PC-3 (cell line): ENCODE data around the gene IPCEF1. TPM values are rescaled to one million over a fixed set of nuclear protein-coding genes. Genes with fewer than 3 reads are reported as not detected.
A peak's percentile ranks its signal among the peaks of the same experiment; 100 is the strongest.

Experiments used
- ATAC-seq: fragments of 200-7000 bp; cut with Tn5 transposase; 2 replicates; pipeline ENCODE4 v1.9.1; 2020; ENCODE audit warnings: mild to moderate bottlenecking, moderate library complexity
- BruUV-seq: library from RNA; stranded (reverse); fragments of 400-500 nt; replicated peaks from 2 replicates; lab custom pipeline; 2021; lab: Mats Ljungman, UMichigan
- CTCF ChIA-PET: fragments of 300-600 bp; sonication (Branson Sonifier 250); formaldehyde crosslinking; loops from one replicate; lab custom pipeline; 2022; ENCODE audit warnings: antibody characterized with exemption; lab: Charles Lee
- POLR2A ChIA-PET: fragments of 300-600 bp; sonication (Branson Sonifier 250); formaldehyde crosslinking; loops from one replicate; lab custom pipeline; 2022; ENCODE audit warnings: antibody characterized with exemption; ENCODE audit not compliant: unreplicated experiment; lab: Charles Lee
- DNase-seq: peaks from one replicate; pipeline ENCODE4 v3.0.0-alpha.2; 2015
- H2AFZ ChIP-seq: fragments of 300-600 bp; sonication (generic); 2 replicates; pipeline ENCODE4 v1.6.0; 2016; ENCODE audit warnings: antibody characterized with exemption, low read length
- H3F3A ChIP-seq: fragments of 300-600 bp; sonication (generic); one replicate; pipeline ENCODE4 v1.6.0; 2017; ENCODE audit warnings: antibody characterized with exemption, low read length, control low read depth, mild to moderate bottlenecking; ENCODE audit not compliant: unreplicated experiment
- H3K27ac ChIP-seq: fragments of 300-600 bp; sonication (generic); 2 replicates; pipeline ENCODE4 v1.5.1; 2016; ENCODE audit warnings: mild to moderate bottlenecking, low read length
- H3K27me3 ChIP-seq: fragments of 300-600 bp; sonication (generic); 2 replicates; pipeline ENCODE4 v1.6.1; 2016; ENCODE audit warnings: low read length, mixed read lengths
- H3K36me3 ChIP-seq: fragments of 300-600 bp; sonication (generic); 2 replicates; pipeline ENCODE4 v1.6.1; 2016; ENCODE audit warnings: low read depth, mixed run types, low read length, mixed read lengths
- H3K4me1 ChIP-seq: fragments of 300-600 bp; sonication (generic); 2 replicates; pipeline ENCODE4 v1.5.1; 2016; ENCODE audit warnings: low read length; ENCODE audit not compliant: insufficient read depth
- H3K4me2 ChIP-seq: fragments of 300-600 bp; sonication (generic); 2 replicates; pipeline ENCODE4 v1.6.0; 2016; ENCODE audit warnings: low read length
- H3K4me3 ChIP-seq: fragments of 300-600 bp; sonication (generic); 2 replicates; pipeline ENCODE4 v1.5.1; 2016; ENCODE audit warnings: mild to moderate bottlenecking, low read length, mixed read lengths
- H3K79me2 ChIP-seq: fragments of 300-600 bp; sonication (generic); 2 replicates; pipeline ENCODE4 v1.6.1; 2017; ENCODE audit warnings: low read length, mixed read lengths
- H3K9ac ChIP-seq: fragments of 300-600 bp; sonication (generic); 2 replicates; pipeline ENCODE4 v1.6.0; 2016; ENCODE audit warnings: mild to moderate bottlenecking, low read length
- H3K9me2 ChIP-seq: fragments of 300-600 bp; sonication (generic); replicated peaks from 2 replicates; pipeline ENCODE4 v1.6.1; 2016; ENCODE audit warnings: mixed run types, low read length, mixed read lengths
- H3K9me3 ChIP-seq: fragments of 300-600 bp; sonication (generic); 2 replicates; pipeline ENCODE4 v1.6.1; 2016; ENCODE audit warnings: low read length, mixed read lengths
- H4K20me1 ChIP-seq: fragments of 300-600 bp; sonication (generic); 2 replicates; pipeline ENCODE4 v1.6.1; 2016; ENCODE audit warnings: low read length, mixed read lengths
- EZH2 ChIP-seq: fragments of 300-600 bp; sonication (generic); IDR thresholded peaks from one replicate; pipeline ENCODE4 v1.6.1; 2017; ENCODE audit warnings: antibody characterized with exemption, mild to moderate bottlenecking, low read length; ENCODE audit not compliant: unreplicated experiment
- EZH2phosphoT487 ChIP-seq: fragments of 300-600 bp; sonication (generic); IDR thresholded peaks from 2 replicates; pipeline ENCODE4 v1.6.1; 2018; ENCODE audit warnings: mild to moderate bottlenecking, antibody characterized with exemption, low read length, borderline replicate concordance
- intact Hi-C: fragments of 100-400 bp; cut with micrococcal nuclease; formaldehyde crosslinking; loops from 2 replicates; pipeline ENCODE4 v1.9.0; 2023
- total RNA-seq: library from RNA; depleted of rRNA; stranded (reverse); fragments of >200 nt; gene quantifications from 2 replicates; pipeline ENCODE4 v1.2.3, GENCODE V29; 2014
- TF ChIP-seq, protein P1 (sequence below): fragments of 300-600 bp; sonication (generic); conservative IDR thresholded peaks from 2 replicates; pipeline ENCODE4 v1.5.1; 2017; ENCODE audit warnings: antibody characterized with exemption, low read depth, mild to moderate bottlenecking, low read length

Gene IPCEF1
- total RNA-seq, 1 experiment from 2014 or later, result 0.29 TPM

DNA sequence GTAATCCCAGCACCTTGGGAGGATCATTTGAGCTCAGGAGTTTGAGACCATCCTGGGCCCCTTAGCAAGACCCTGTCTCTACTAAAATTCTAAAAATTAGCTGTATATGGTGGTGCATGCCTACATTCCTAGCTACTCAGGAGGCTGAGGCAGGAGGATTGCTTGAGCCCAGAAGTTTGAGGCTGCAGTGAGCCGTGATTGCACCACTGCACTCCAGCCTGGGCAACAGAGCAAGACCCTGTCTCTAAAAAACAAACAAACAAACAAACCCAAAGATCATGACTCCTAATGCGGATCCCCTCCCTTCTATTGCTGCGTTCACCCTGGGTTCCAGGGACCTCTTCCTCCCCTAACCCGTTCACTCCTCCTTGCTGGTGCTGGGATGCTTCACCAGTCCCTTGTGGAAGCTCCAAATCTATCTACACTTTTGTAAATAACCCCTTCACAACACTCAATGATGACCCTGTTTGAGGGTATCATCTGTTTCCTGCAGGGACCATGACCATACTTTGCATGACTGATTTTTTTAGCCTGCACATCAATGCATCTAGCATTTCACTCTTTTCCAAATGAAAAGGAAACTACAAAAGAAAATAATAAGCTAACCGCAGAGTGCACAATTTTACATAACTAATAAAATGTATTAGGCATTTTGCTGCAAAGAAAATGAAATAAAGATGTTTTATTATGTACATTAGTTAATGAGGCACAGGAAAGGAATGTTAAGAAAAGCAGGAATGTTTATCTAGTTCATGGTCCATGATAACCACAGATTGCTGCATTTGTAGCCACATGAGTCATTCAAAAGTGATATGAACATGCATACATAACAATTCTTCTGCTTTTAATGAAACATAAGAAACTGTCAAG lies 30.5 kb upstream of the IPCEF1 start:
- intact Hi-C loops, result loop anchor here (1.0 kb wide), 2 partner anchors 99 to 190 kb away; no protein-coding TSS in a partner anchor
- no peak overlapping the region for H3K9ac ChIP-seq
- H3K27me3 ChIP-seq, result no peaks in the 10 kb centered on the region
- BruUV-seq, result no TSS peak
- TF ChIP-seq EZH2phosphoT487 (no peak), EZH2 (no peak)
- TF ChIP-seq, protein P1, sequence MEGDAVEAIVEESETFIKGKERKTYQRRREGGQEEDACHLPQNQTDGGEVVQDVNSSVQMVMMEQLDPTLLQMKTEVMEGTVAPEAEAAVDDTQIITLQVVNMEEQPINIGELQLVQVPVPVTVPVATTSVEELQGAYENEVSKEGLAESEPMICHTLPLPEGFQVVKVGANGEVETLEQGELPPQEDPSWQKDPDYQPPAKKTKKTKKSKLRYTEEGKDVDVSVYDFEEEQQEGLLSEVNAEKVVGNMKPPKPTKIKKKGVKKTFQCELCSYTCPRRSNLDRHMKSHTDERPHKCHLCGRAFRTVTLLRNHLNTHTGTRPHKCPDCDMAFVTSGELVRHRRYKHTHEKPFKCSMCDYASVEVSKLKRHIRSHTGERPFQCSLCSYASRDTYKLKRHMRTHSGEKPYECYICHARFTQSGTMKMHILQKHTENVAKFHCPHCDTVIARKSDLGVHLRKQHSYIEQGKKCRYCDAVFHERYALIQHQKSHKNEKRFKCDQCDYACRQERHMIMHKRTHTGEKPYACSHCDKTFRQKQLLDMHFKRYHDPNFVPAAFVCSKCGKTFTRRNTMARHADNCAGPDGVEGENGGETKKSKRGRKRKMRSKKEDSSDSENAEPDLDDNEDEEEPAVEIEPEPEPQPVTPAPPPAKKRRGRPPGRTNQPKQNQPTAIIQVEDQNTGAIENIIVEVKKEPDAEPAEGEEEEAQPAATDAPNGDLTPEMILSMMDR, result no peak
- DNase-seq (peak; percentile 89), ATAC-seq (peak; percentile 91)
- no peaks in the 10 kb centered on the region for H4K20me1 ChIP-seq
- no peaks in the 10 kb centered on the region for H3K79me2 ChIP-seq
- peak overlapping the region; percentile 37 for H3K4me2 ChIP-seq
- peak overlapping the region; percentile 23 for H3K27ac ChIP-seq
- ChIA-PET CTCF (interaction anchor here (0.6 to 0.7 kb wide), 3 partner anchors 23 to 1302 kb away, joined by 3 to 5 read pairs (median 3); no protein-coding TSS in a partner anchor), POLR2A (interaction anchor here (0.6 kb wide), 1 partner anchor 155 kb away, joined by 4 read pairs; no protein-coding TSS in a partner anchor)
- H3K4me3 ChIP-seq, result no peak overlapping the region
- H2AFZ ChIP-seq, result no peak overlapping the region
- no peaks in the 10 kb centered on the region for H3F3A ChIP-seq
- no peaks in the 10 kb centered on the region for H3K9me2 ChIP-seq
- no peaks in the 10 kb centered on the region for H3K36me3 ChIP-seq
- H3K9me3 ChIP-seq, result no peaks in the 10 kb centered on the region
- peaks cover 15% of the 10 kb centered on the region for H3K4me1 ChIP-seq

DNA sequence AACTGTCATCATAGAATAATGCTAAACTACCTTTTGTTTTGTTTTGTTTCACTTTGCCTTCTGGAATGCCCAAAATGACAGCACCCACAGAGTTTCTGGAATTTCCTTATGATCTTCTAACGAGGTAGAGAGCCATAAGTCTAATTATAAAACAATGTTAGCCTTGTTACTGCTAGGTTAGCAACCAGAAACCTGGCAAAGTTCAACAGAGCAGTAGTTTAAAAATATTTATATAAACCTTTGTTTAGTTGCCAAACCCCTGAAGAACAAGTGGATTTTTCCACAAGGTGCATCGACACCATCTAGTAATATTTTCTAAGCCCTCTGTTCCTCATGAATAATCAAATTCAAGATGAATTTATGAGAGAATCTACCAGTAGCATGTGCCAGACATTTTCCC lies 27.6 kb upstream of the IPCEF1 start:
- H3K4me2 ChIP-seq, result no peak overlapping the region
- H3K9me3 ChIP-seq, result no peaks in the 10 kb centered on the region
- H4K20me1 ChIP-seq, result no peaks in the 10 kb centered on the region
- CTCF ChIA-PET, result no interaction called here
- H3K9me2 ChIP-seq, result no peaks in the 10 kb centered on the region
- no peak overlapping the region for H3K27ac ChIP-seq
- ATAC-seq, result no peak
- H3K27me3 ChIP-seq, result no peaks in the 10 kb centered on the region
- no peak overlapping the region for H3K4me3 ChIP-seq
- no peak overlapping the region for H2AFZ ChIP-seq
- POLR2A ChIA-PET, result no interaction called here
- intact Hi-C loops, result no loop called here
- no peak for DNase-seq
- H3K4me1 ChIP-seq, result peaks cover 15% of the 10 kb centered on the region
- H3K79me2 ChIP-seq, result no peaks in the 10 kb centered on the region
- TF ChIP-seq, protein P1, result no peak
- TF ChIP-seq EZH2 (no peak), EZH2phosphoT487 (no peak)
- BruUV-seq, result no TSS peak
- H3K36me3 ChIP-seq, result no peaks in the 10 kb centered on the region
- no peak overlapping the region for H3K9ac ChIP-seq
- no peaks in the 10 kb centered on the region for H3F3A ChIP-seq

DNA sequence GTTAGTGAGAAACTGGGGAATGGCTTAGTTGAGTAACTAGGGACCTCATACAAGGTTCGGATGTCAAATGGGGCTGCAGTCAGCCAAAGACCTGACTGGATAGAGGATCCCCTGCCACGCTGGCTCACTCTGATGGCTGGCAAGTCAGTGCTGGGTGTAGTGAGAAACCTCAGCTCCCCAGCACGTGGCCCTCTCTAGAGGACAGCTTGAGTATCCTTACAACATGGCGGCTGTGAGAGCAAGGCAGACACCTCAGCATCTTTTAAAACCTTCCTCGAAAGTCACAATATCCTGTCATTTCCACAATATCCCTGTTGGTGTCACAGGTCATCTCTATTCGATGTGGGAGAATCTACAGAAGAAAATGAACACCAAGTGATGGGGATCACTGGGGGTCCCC lies 26.7 kb upstream of the IPCEF1 start:
- no peak overlapping the region for H2AFZ ChIP-seq
- no peaks in the 10 kb centered on the region for H3K9me2 ChIP-seq
- DNase-seq (no peak), ATAC-seq (no peak)
- H3K4me3 ChIP-seq, result no peak overlapping the region
- H3F3A ChIP-seq, result no peaks in the 10 kb centered on the region
- ChIA-PET POLR2A (no interaction called here), CTCF (no interaction called here)
- no peaks in the 10 kb centered on the region for H3K27me3 ChIP-seq
- TF ChIP-seq EZH2 (no peak), EZH2phosphoT487 (no peak)
- TF ChIP-seq, protein P1, result no peak
- no peak overlapping the region for H3K27ac ChIP-seq
- H3K4me2 ChIP-seq, result no peak overlapping the region
- H4K20me1 ChIP-seq, result no peaks in the 10 kb centered on the region
- H3K4me1 ChIP-seq, result peaks cover 15% of the 10 kb centered on the region
- H3K36me3 ChIP-seq, result no peaks in the 10 kb centered on the region
- H3K9me3 ChIP-seq, result no peaks in the 10 kb centered on the region
- intact Hi-C loops, result no loop called here
- no peak overlapping the region for H3K9ac ChIP-seq
- no TSS peak for BruUV-seq
- no peaks in the 10 kb centered on the region for H3K79me2 ChIP-seq
